Stimulated activated CD4-positive, alpha-beta T cell treated with anti-CD3 and anti-CD28 coated beads, TNF-alpha, amount 100 ng/mL, for 1 hour (primary cell): ENCODE data around the gene PLA2G12B.
"Not testable (repeated sequence)": the region's sequence is repeated elsewhere in the genome, so short reads cannot be mapped to it uniquely, and the experiment has no call there.

ENCODE experiments used
- DNase-seq, 3 donors: peaks; one replicate each; pipeline ENCODE4 v3.0.0-alpha.2; 2020; ENCODE audit warnings: low read depth in 3 of 3, low spot score in 1 of 3

The PLA2G12B gene

GRCh38 chr10:72943498-72944234, 10.9 kb downstream of the PLA2G12B start:
- DNase-seq = no peak

- no peak for DNase-seq
Measured at GRCh38 chr10:72935361-72935760, 19.2 kb downstream of the PLA2G12B start.

GRCh38 chr10:72932259-72933015, 22.2 kb downstream of the PLA2G12B start:
- DNase-seq = no peak

GRCh38 chr10:72930276-72930675, 24.3 kb downstream of the PLA2G12B start:
- no peak for DNase-seq

- DNase-seq = no peak
Measured at GRCh38 chr10:72928798-72929197, 25.8 kb downstream of the PLA2G12B start.

GRCh38 chr10:72927485-72927884, 27.1 kb downstream of the PLA2G12B start:
- DNase-seq = no peak

GRCh38 chr10:72925951-72926465, 28.6 kb downstream of the PLA2G12B start:
- DNase-seq = no peak

GRCh38 chr10:72924351-72924750, 30.3 kb downstream of the PLA2G12B start:
- no peak for DNase-seq

- DNase-seq = not testable (repeated sequence)
Measured at GRCh38 chr10:72921147-72921683, 33.4 kb downstream of the PLA2G12B start.

GRCh38 chr10:72918352-72918751, 36.3 kb downstream of the PLA2G12B start:
- no peak for DNase-seq

GRCh38 chr10:72917803-72918332, 36.7 kb downstream of the PLA2G12B start:
- DNase-seq = not testable (repeated sequence)

- not testable (repeated sequence) for DNase-seq
Measured at GRCh38 chr10:72917201-72917600, 37.4 kb downstream of the PLA2G12B start.

GRCh38 chr10:72913287-72913686, 41.3 kb downstream of the PLA2G12B start:
- DNase-seq = no peak

- DNase-seq = no peak
Measured at GRCh38 chr10:72912736-72913135, 41.9 kb downstream of the PLA2G12B start.

- no peak for DNase-seq
Measured at GRCh38 chr10:72911758-72912157, 42.8 kb downstream of the PLA2G12B start.

GRCh38 chr10:72910705-72911104, 43.9 kb downstream of the PLA2G12B start:
- no peak for DNase-seq

GRCh38 chr10:72906446-72906845, 48.2 kb downstream of the PLA2G12B start:
- no peak for DNase-seq

- no peak for DNase-seq
Measured at GRCh38 chr10:72904806-72905205, 49.8 kb downstream of the PLA2G12B start.

GRCh38 chr10:72903941-72904446, 50.6 kb downstream of the PLA2G12B start:
- not testable (repeated sequence) for DNase-seq

GRCh38 chr10:72899545-72899944, 55.1 kb downstream of the PLA2G12B start:
- no peak for DNase-seq

GRCh38 chr10:72898616-72899015, 56.0 kb downstream of the PLA2G12B start:
- DNase-seq = no peak
